Neural progenitor cell (in vitro differentiated cells): ENCODE results near the gene AKR7A3.

Experiments used
- CTCF ChIP-seq: fragments of 200-600 bp; sonication (generic); IDR thresholded peaks from 2 replicates; pipeline ENCODE4 v1.5.1; 2017; ENCODE audit warnings: antibody characterized with exemption, mild to moderate bottlenecking
- EZH2 ChIP-seq: fragments of 200-600 bp; sonication (generic); IDR thresholded peaks from 2 replicates; pipeline ENCODE4 v1.6.1; 2017; ENCODE audit warnings: antibody characterized with exemption, mild to moderate bottlenecking, moderate library complexity
- EZH2phosphoT487 ChIP-seq: fragments of 200-600 bp; sonication (generic); IDR thresholded peaks from 2 replicates; pipeline ENCODE4 v1.6.1; 2017; ENCODE audit warnings: antibody characterized with exemption

- TF ChIP-seq CTCF = no peak
- TF ChIP-seq EZH2phosphoT487 = no peak
- no peak for TF ChIP-seq EZH2
Observed at GRCh38 chr1:19310061-19310460, 21.5 kb upstream of the AKR7A3 start.
